ENCODE measurements around the gene NSDHL. TPM values are rescaled to one million over a fixed set of nuclear protein-coding genes. Genes with fewer than 3 reads are reported as not detected.

Gene NSDHL
- total RNA-seq, 4 donors from 2014 or later, result 13.2 to 77.2 (median 38.8) TPM

DNA sequence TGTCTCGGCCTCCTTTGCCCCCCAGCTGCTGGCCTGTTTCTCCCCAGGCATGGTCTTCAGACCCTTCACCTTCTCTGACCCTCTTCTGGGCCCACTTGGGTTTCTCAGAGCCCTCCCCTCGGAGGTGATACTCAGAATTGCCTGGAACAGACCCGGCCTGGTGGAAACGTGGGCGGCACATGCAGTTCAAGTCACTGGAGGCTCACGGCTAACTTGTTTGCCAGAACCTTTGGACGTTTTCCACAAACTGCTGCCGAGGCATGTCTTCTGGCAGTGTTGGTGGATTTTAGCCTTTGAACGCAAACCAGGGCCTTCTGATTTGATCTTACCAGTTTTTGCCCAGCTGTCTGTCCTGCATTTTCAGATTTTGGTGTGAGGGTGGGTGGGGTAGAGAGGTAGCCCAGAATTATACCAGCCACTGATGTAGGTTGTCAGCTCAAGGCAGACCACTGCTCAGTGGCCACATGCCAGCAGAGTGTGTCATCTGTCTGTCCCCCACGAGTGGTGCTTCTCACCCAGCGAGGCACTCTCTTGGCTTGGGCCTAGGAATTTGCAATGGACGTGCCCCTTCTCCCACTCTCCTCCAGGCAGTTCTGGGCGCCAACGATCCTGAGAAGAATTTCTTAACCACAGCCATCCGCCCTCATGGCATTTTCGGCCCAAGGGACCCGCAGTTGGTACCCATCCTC lies 34.5 kb downstream of the NSDHL start:
- H3K4me3 ChIP-seq, result no peak overlapping the region
- H3K27ac ChIP-seq, result no peak overlapping the region
- no peaks in the 10 kb centered on the region for H3K9me3 ChIP-seq
- H3K27me3 ChIP-seq, result no peaks in the 10 kb centered on the region
- peaks cover 0 to 35% (median 0%) of the 10 kb centered on the region in 3 donors for H3K36me3 ChIP-seq
- H3K4me1 ChIP-seq, result no peaks in the 10 kb centered on the region
- DNase-seq, result no peak
- TF ChIP-seq POLR2A (IDR thresholded peaks at IDR 0.05), result no peak
- TF ChIP-seq CTCF (IDR thresholded peaks at IDR 0.05), result no peak

- Histone ChIP-seq H3K9me3 (no peaks in the 10 kb centered on the region), H3K4me3 (no peak overlapping the region), H3K27me3 (no peaks in the 10 kb centered on the region), H3K27ac (no peak overlapping the region), H3K36me3 (peaks cover 0 to 35% (median 0%) of the 10 kb centered on the region in 3 donors), H3K4me1 (no peaks in the 10 kb centered on the region)
- no peak for TF ChIP-seq POLR2A (IDR thresholded peaks at IDR 0.05)
- no peak for TF ChIP-seq CTCF (IDR thresholded peaks at IDR 0.05)
- no peak for DNase-seq
Measured at GRCh38 chrX:152866386-152866785, 35.5 kb downstream of the NSDHL start.

DNA sequence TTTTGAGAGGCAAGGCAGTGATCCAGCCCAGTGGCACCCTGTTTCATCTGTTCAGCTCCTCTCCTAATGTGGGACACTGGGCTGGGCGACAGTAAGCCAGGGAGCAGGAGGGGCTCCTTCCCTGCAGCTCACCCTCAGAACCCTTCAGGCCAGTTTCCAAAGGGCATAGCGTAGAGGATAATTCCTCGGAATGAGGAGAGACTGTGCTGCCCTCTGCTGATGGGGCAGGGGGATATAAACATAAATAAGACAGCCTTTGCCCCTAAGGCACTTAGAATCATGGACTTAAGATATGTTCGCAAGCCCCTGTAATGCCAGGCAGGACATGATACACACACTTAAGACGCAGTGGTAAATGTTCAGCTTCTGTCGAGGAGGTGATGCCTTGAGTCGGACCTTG lies 39.1 kb downstream of the NSDHL start:
- no peak overlapping the region for H3K27ac ChIP-seq
- H3K9me3 ChIP-seq, result no peaks in the 10 kb centered on the region
- no peaks in the 10 kb centered on the region for H3K27me3 ChIP-seq
- H3K4me1 ChIP-seq, result no peaks in the 10 kb centered on the region
- H3K36me3 ChIP-seq, result peaks cover 0 to 29% (median 0%) of the 10 kb centered on the region in 3 donors
- DNase-seq, result no peak
- H3K4me3 ChIP-seq, result no peak overlapping the region
- no peak for TF ChIP-seq POLR2A (IDR thresholded peaks at IDR 0.05)
- no peak for TF ChIP-seq CTCF (IDR thresholded peaks at IDR 0.05)

DNA sequence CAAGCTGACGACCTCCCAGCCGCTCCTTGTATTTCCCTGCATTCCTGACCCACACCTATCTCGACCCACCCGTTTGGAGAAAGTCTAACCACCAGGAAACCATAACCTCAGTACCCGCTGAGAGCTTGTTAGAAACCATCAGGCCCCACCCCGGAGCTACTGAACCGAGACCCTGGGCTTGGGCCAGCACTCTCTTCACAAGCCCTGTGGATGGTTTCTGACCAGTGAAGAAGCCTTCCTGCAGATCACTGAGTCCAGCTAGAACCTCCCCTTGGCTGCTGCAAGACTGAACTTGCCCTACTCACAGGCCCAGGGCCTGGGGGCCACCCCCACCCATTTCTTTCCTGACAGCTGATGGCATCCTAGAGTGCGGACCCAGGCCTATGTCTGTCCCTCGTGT lies 40.4 kb downstream of the NSDHL start:
- Histone ChIP-seq H3K27ac (no peak overlapping the region), H3K36me3 (peaks cover 0 to 18% (median 0%) of the 10 kb centered on the region in 3 donors), H3K4me1 (no peaks in the 10 kb centered on the region), H3K4me3 (no peak overlapping the region), H3K9me3 (no peaks in the 10 kb centered on the region), H3K27me3 (no peaks in the 10 kb centered on the region)
- TF ChIP-seq POLR2A (IDR thresholded peaks at IDR 0.05) (no peak), CTCF (IDR thresholded peaks at IDR 0.05) (no peak)
- no peak for DNase-seq

DNA sequence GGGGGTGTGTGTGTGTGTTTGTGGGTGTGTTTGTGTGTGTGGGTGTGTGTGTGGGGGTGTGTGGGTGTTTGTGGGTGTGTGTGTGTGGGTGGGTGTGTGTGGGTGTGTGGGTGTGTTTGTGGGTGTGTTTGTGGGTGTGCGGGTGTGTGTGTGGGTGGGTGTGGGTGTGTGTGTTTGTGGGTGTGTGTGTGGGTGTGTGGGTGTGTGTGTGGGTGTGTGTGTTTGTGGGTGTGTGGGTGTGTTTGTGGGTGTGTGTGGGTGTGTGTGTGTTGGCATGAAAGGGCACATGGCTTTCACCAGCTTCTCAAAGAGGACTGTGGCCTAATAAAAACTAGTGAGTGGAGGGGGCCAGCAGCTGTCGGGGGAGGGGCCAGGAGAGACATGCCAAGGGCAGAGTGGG lies 41.7 kb downstream of the NSDHL start:
- Histone ChIP-seq H3K4me1 (no peaks in the 10 kb centered on the region), H3K9me3 (no peaks in the 10 kb centered on the region), H3K36me3 (peaks cover 0 to 11% (median 0%) of the 10 kb centered on the region in 3 donors), H3K27ac (no peak overlapping the region), H3K4me3 (no peak overlapping the region), H3K27me3 (no peaks in the 10 kb centered on the region)
- TF ChIP-seq POLR2A (IDR thresholded peaks at IDR 0.05), result no peak
- TF ChIP-seq CTCF (IDR thresholded peaks at IDR 0.05), result no peak
- no peak for DNase-seq
